Gastrocnemius medialis (tissue), 4 donors: ENCODE measurements around the gene ANTXR1. TPM values are rescaled to one million over a fixed set of nuclear protein-coding genes. Genes with fewer than 3 reads are reported as not detected.

Source experiments
- ATAC-seq, 2 donors: fragments of 150-250 bp; one replicate each; pipeline ENCODE4 v1.9.1; 2016
- DNase-seq, 2 donors: peaks; one replicate each; pipeline ENCODE4 v3.0.0-alpha.2; 2019
- H3K27ac ChIP-seq, 4 donors: fragments of 200-600 bp; sonication (generic); 1 replicate in 1 of 4; 2 replicates in 3 of 4; pipeline ENCODE4 v1.5.1; 2016 to 2018; ENCODE audit warnings: mild to moderate bottlenecking in 2 of 4, moderate library complexity in 1 of 4
- H3K27me3 ChIP-seq, 3 donors: fragments of 200-600 bp; sonication (generic) in 2 of 3; 1 replicate in 1 of 3; 2 replicates in 2 of 3; pipeline versions ENCODE4 v1.5.1 to v1.6.0; 2016 to 2019; ENCODE audit warnings: mild to moderate bottlenecking in 1 of 3, moderate library complexity in 1 of 3
- H3K36me3 ChIP-seq, 2 donors: fragments of 200-600 bp; sonication (generic) in 1 of 2; one replicate each; pipeline ENCODE4 v1.5.1; 2017 to 2018
- H3K4me1 ChIP-seq, 2 donors: fragments of 200-600 bp; sonication (generic) in 1 of 2; one replicate each; pipeline ENCODE4 v1.5.1; 2016 to 2017; ENCODE audit warnings: mild to moderate bottlenecking in 2 of 2
- H3K4me3 ChIP-seq, 4 donors: fragments of 200-600 bp; sonication (generic) in 3 of 4; 1 replicate in 1 of 4; 2 replicates in 3 of 4; pipeline ENCODE4 v1.5.1; 2016 to 2019; ENCODE audit warnings: mild to moderate bottlenecking in 2 of 4
- H3K9me3 ChIP-seq, 3 donors: fragments of 200-600 bp; sonication (generic) in 2 of 3; 1 replicate in 1 of 3; 2 replicates in 2 of 3; pipeline ENCODE4 v1.5.1; 2016 to 2019
- POLR2A ChIP-seq, 2 donors: fragments of 450-650 bp; IDR thresholded peaks; one replicate each; pipeline ENCODE4 v1.6.1; 2017; ENCODE audit warnings: antibody characterized with exemption in 2 of 2, mild to moderate bottlenecking in 2 of 2, moderate library complexity in 2 of 2
- in situ Hi-C, 4 donors: fragments of 200-750 bp; cut with MboI; loops; one replicate each; pipeline versions ENCODE4 v1.15.0 to v1.8.0; 2017; ENCODE audit warnings: low sequenced_read_pairs in 4 of 4
- intact Hi-C: fragments of 100-400 bp; cut with DNase I; formaldehyde crosslinking; loops from one replicate; pipeline ENCODE4 v1.15.1; 2023; ENCODE audit warnings: low total_unique reads
- total RNA-seq, 4 donors: library from RNA; depleted of rRNA; stranded (reverse); fragments of >200 nt; gene quantifications; one replicate each; pipeline versions ENCODE4 v1.1.0 to v1.2.3, GENCODE V29; 2016
- TF ChIP-seq, protein P1 (sequence below), 5 experiments: fragments of 450-650 bp in 3 of 5; fragments of 200-600 bp in 2 of 5; sonication (generic) in 2 of 5; IDR thresholded peaks in 4 of 5; conservative IDR thresholded peaks in 1 of 5; 1 replicate in 4 of 5; 2 replicates in 1 of 5; pipeline ENCODE4 v1.5.1; 2016 to 2019; ENCODE audit warnings: antibody characterized with exemption in 5 of 5, mild to moderate bottlenecking in 3 of 5, moderate library complexity in 3 of 5

The ANTXR1 gene
- total RNA-seq, 4 donors from 2014 or later, result 8.0 to 13.6 (median 9.7) TPM

DNA sequence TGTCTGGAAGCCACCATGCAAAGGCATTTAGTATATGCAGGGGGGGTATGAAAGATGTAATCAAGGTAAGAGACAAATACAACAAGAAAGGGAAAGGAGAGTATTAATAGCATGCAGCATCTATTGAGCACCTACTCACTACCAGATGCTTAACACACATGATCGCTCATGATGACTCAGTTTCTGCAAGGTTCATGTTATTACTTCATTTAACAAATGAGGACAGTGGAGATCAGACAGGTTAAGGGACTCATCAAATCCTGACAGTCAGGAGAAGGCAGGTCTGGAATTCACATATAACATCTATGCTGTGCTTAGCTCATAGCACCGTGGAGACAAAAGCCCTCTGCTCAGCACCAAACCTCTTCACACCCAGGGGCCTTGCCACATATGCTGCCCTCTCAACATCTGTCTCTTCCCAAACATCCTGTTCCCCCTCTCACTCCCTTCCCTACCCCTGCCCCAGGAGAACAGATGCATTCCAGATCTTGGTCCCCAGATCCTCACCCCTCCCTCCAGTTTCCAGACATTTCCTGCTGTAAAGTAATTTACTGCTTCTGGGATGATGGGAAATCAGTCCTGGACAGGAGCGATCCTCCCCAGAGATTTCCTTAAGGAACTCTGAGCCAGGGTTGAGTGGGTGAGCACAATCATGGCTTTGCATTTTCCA is 155.3 kb downstream of the ANTXR1 start:
- no peak overlapping the region for H3K4me3 ChIP-seq
- TF ChIP-seq, protein P1, sequence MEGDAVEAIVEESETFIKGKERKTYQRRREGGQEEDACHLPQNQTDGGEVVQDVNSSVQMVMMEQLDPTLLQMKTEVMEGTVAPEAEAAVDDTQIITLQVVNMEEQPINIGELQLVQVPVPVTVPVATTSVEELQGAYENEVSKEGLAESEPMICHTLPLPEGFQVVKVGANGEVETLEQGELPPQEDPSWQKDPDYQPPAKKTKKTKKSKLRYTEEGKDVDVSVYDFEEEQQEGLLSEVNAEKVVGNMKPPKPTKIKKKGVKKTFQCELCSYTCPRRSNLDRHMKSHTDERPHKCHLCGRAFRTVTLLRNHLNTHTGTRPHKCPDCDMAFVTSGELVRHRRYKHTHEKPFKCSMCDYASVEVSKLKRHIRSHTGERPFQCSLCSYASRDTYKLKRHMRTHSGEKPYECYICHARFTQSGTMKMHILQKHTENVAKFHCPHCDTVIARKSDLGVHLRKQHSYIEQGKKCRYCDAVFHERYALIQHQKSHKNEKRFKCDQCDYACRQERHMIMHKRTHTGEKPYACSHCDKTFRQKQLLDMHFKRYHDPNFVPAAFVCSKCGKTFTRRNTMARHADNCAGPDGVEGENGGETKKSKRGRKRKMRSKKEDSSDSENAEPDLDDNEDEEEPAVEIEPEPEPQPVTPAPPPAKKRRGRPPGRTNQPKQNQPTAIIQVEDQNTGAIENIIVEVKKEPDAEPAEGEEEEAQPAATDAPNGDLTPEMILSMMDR (IDR thresholded peaks at IDR 0.05 in 4 of 5, conservative IDR thresholded peaks at IDR 0.05 in 1 of 5), result no peak
- TF ChIP-seq POLR2A (IDR thresholded peaks at IDR 0.05), result no peak
- intact Hi-C loops, result no loop called here
- no peak for DNase-seq
- peaks cover 0 to 2% of the 10 kb centered on the region in 2 donors for H3K4me1 ChIP-seq
- H3K9me3 ChIP-seq, result no peaks in the 10 kb centered on the region
- in situ Hi-C loops, result no loop called here
- no peaks in the 10 kb centered on the region for H3K27me3 ChIP-seq
- ATAC-seq, result no peak
- no peak overlapping the region for H3K27ac ChIP-seq
- no peaks in the 10 kb centered on the region for H3K36me3 ChIP-seq

DNA sequence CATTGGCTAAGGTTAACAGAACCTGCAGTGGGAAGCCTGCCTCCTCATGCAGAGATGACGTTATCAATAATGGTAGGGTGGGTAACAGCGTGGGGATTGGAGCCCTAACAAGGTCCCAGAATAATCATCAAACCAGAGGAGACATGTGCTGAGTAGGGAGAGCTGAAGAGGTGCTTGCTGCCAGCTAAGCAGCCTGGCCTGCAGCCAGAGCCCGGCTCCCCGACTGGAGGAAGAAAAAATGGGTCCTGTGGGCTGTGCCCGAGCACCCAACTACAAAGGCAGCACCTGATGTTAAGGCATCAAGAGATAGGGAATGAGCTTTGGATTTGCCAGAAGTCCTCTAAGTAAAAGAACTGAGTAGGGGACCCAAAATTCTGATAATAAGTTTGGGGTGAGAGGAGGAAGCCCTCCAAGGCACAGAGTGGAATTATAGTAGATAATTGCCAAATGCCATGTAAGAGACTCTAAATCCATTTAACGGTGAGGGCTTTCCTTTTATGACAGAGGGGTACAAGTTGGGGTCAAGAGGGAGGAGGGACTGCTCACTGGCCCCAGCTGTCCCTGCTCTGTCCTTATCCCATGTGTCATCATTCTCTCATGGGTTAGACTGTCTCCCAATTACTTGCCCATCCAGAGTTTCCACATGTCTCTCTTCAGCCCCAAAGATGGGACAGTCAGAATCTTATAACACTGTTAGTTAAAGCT is 156.1 kb downstream of the ANTXR1 start:
- Histone ChIP-seq H3K27me3 (no peaks in the 10 kb centered on the region), H3K36me3 (no peaks in the 10 kb centered on the region), H3K27ac (no peak overlapping the region), H3K9me3 (no peaks in the 10 kb centered on the region), H3K4me3 (no peak overlapping the region), H3K4me1 (no peaks in the 10 kb centered on the region)
- intact Hi-C loops (no loop called here), in situ Hi-C loops (no loop called here)
- DNase-seq (no peak), ATAC-seq (no peak)
- TF ChIP-seq, protein P1 (IDR thresholded peaks at IDR 0.05 in 4 of 5, conservative IDR thresholded peaks at IDR 0.05 in 1 of 5), result no peak
- TF ChIP-seq POLR2A (IDR thresholded peaks at IDR 0.05), result no peak

DNA sequence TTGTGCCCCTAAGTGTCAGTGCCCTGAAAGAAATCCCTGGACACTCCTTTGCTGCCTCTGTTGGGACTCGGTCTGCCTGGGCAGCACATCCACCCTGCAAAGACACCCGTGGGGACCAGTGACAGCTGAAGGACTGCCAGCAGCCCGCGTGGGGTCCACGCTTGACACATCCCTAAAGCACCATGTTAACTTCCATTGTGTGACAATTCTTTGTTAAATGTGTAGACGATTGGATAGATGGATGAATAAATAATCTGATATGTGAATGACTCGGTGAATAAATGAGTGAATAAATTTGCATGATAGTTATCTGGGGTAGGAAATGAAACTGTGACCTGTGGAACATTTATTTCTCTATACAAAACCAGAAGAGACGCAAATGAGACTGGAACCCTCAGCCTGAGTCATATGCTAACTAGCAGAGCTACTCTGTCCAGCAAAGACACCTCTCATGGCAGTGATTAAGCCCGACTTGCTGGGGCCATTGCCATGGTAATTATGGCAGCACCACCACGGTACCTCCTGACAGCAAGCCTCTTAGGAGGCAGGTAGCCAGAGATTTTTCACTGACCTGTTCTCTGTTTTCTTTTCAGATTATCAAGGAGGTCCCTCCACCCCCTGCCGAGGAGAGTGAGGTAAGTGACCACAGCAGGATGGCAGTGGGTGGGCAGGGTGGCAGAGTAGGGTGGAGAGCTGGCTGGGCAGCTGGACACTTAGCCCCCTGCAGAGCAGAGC is 156.8 kb downstream of the ANTXR1 start:
- H3K4me1 ChIP-seq, result no peaks in the 10 kb centered on the region
- ATAC-seq (no peak), DNase-seq (no peak)
- H3K9me3 ChIP-seq, result no peaks in the 10 kb centered on the region
- no peaks in the 10 kb centered on the region for H3K27me3 ChIP-seq
- H3K4me3 ChIP-seq, result no peak overlapping the region
- in situ Hi-C loops (no loop called here), intact Hi-C loops (loop anchor here (10.0 kb wide), 1 partner anchor 135 kb away; no protein-coding TSS in a partner anchor)
- H3K27ac ChIP-seq, result no peak overlapping the region
- TF ChIP-seq, protein P1 (IDR thresholded peaks at IDR 0.05 in 4 of 5, conservative IDR thresholded peaks at IDR 0.05 in 1 of 5), result no peak
- no peak for TF ChIP-seq POLR2A (IDR thresholded peaks at IDR 0.05)
- no peaks in the 10 kb centered on the region for H3K36me3 ChIP-seq

DNA sequence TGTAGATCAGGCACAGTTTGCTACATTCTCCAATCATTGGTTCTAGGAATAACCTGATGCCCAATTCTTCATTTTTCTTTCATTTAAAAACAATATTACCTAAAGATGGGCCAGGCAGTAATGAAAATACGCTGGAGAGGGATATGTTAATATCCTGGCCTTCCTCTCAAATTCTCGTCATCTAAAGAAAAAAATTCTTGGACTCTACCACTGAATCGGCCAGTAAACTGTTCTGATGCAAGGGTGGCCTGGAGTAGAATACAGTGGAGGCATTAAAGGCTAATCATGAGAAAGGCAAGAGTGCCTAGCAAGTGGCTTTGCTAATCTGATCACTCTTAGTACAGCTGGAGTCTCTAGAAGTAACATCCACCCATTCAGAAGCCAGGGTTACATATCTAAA is 157.7 kb downstream of the ANTXR1 start:
- TF ChIP-seq POLR2A (IDR thresholded peaks at IDR 0.05), result no peak
- TF ChIP-seq, protein P1 (IDR thresholded peaks at IDR 0.05 in 4 of 5, conservative IDR thresholded peaks at IDR 0.05 in 1 of 5), result no peak
- H3K9me3 ChIP-seq, result no peaks in the 10 kb centered on the region
- no peak overlapping the region for H3K27ac ChIP-seq
- H3K36me3 ChIP-seq, result no peaks in the 10 kb centered on the region
- no peaks in the 10 kb centered on the region for H3K27me3 ChIP-seq
- DNase-seq, result no peak
- in situ Hi-C loops (no loop called here), intact Hi-C loops (loop anchor here (10.0 kb wide), 1 partner anchor 134 kb away; no protein-coding TSS in a partner anchor)
- no peak overlapping the region for H3K4me3 ChIP-seq
- no peaks in the 10 kb centered on the region for H3K4me1 ChIP-seq
- no peak for ATAC-seq
